SW 1271 (cell line): ENCODE data around the gene RABL6.
"Not testable (repeated sequence)": the region's sequence is repeated elsewhere in the genome, so short reads cannot be mapped to it uniquely, and the experiment has no call there.

Experiments
- DNase-seq, 2 experiments: peaks; one replicate each; lab custom pipeline; 2025; lab: John Stamatoyannopoulos, UW

The RABL6 gene

DNA sequence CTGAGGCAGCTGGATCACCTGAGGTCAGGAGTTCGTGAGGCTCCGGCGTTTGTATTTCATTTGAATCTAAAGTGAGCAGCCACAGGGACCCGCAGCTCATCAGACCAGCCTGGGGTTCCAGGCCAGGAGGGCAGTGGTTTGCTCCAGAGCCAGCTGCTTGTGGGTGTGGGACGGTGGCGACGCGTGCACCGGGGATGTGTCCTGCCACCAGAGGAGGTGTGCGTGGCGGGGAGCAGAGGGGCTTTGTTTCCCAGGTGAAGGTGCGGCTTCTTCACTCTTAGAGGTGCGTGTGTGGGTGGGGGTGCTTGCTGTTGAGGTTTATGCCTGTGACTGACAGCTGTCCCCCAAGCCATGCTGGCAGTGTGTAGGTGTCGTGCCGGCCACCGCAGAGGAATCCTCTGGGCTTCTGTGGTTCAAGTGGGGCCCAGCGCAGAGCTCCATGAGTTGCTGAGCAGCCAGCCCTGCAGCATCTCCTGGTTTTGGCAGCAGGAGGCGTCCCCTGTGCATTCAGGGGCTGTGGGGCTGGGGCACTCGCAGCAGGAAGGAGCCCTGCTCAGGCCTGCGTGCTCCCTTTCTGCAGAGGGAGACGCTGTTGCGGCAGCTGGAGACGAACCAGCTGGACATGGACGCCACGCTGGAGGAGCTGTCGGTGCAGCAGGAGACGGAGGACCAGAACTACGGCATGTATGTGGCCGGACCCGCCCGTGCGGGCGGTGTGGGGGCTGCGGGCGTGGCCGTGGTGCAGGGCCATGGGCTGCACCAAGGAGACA lies 27.6 kb downstream of the RABL6 start:
- DNase-seq: no peak

DNA sequence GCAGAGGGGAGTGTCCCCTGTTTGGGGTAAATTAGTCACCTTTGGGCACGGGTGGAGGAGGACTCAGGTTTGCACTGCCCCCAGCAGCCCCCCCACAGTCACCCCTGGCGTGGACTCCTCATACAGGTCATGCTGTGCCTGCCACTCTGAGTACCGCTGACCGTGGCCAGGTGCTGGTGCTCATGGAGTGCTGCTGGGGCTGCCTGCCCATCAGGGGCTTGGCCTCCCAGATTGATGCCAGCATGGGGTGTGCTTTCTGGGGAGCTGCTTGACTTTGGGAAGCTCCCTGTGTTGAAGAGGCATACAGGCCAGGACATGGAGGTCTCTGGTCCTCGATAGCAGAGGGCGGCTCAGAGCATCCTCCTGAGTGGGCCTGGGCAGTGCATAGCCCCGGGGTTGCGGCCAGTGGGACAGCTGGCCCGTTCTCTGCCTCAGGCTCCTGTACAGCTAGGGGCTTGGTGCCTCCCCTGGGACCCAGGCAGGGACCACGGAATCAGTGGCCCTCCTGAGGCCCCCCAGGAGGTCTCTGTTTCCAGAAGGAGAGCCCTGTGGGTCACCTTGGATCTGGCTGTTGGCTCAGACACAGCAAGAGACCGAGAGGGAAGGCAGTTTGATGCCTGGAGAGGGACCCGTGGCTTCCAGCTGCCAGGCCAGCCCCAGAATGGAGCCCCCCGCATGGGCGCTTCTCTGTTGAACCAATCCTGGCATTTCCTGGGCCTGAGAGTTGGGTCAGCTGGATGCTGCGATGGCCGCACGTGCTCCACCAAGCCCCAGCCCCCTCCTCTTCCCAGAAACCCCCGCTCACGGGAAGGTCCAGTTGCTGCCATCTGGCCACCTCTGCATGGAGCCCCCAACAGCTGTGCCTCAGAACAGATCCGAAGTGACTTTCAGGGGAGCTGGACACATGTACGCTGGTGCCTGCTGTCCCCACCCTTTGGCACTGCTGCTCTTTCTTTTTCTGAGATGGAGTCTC lies 28.5 kb downstream of the RABL6 start:
- DNase-seq: no peak

DNA sequence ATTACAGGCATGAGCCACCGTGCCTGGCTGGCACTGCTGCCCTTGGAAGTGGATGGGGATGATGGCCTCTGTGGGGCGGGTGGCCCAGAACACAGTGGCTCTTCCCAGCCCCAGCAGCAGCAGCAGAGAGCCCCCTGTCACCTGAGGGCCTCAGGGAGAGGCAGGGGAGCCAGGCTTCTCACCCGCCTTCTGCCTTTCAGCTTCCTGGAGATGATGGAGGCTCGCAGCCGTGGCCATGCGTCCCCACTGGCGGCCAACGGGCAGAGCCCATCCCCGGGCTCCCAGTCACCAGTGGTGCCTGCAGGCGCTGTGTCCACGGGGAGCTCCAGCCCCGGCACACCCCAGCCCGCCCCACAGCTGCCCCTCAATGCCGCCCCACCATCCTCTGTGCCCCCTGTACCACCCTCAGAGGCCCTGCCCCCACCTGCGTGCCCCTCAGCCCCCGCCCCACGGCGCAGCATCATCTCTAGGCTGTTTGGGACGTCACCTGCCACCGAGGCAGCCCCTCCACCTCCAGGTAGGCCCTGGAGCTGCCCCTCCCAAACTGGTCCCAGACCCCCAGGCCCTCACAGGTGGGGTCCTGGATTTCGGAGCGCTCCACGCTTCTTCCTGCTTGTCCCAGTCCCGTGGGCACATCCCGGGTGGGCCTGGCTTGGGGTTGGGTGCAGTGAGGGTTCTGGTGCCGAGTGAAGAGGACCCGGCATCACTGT lies 29.6 kb downstream of the RABL6 start:
- DNase-seq: no peak

- not testable (repeated sequence) for DNase-seq
Observed at GRCh38 chr9:136837856-136838277, 30.1 kb downstream of the RABL6 start.

GRCh38 chr9:136838314-136839228 lies 30.8 kb downstream of the RABL6 start:
- DNase-seq: no peak

DNA sequence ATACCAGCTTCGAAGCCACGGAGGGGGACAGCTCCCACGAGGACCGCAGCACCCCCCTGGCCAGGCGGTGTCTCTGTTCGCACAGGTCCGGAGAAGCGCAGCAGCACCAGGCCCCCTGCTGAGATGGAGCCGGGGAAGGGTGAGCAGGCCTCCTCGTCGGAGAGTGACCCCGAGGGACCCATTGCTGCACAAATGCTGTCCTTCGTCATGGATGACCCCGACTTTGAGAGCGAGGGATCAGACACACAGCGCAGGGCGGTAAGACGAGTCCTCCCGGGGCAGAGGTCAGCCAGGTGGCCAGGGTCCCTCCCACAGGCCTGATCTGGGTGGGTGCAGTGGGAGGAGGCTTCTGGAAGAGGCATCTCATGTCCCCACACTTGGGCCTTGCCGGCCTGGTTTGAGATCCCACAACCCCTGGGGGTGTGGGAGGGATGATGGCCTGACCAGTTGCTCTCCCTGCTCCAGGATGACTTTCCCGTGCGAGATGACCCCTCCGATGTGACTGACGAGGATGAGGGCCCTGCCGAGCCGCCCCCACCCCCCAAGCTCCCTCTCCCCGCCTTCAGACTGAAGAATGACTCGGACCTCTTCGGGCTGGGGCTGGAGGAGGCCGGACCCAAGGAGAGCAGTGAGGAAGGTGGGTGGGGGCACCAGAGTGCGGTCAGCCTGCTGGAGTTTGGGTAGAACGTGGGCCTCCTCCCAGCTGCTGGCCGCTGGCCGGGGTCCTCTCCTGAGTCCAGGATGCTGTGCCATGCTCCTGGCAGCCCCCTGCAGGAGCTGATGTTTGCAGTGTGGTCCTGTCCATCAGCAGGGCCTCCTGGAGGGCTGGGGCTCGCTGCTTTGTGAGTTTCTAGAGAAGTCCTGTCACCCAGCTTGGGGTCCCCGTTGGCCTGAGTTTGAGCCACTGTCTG lies 31.7 kb downstream of the RABL6 start:
- DNase-seq: no peak

GRCh38 chr9:136840140-136840876 lies 32.6 kb downstream of the RABL6 start:
- DNase-seq: no peak

DNA sequence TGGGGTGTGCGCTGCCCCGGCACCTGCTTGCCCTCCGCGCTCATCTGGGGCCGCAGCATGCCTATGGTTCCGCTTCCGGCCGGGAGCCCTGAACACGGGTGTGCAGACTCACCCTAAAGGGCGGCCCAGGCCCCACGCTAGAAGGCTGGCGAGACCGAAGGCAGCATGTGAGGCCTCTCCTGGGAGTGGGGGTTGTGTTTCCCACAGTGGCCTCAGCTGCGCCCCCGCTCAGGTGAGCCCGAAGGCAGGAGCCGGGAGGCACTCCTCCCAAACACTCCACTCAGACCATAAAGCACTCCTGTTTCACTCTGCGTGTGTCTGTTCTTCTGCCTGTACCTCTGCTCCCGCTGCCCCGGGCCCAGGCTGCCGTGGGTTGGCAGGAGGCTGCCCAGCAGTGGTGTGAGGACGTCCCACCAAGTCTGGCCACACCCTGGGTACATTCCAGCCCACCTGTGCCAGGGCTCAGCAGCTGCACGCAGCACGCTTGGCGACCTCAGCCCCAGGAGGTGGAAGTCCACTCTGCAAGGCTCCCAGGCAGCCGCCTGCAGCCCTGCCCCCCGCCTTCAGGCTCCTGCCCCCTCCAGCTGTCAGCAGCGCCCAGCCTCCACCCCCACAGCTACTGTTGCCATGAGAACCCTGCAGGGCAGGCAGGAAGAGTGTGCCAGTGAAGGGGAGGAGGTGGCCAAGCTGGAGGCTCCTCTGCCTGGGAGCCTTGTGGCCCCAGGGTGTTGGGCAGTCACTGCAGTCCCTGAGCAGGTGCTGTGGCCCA lies 33.3 kb downstream of the RABL6 start:
- peak in 1 of 2 experiments; percentile 47 for DNase-seq

GRCh38 chr9:136841646-136842379 lies 34.1 kb downstream of the RABL6 start:
- DNase-seq: not testable (repeated sequence)

DNA sequence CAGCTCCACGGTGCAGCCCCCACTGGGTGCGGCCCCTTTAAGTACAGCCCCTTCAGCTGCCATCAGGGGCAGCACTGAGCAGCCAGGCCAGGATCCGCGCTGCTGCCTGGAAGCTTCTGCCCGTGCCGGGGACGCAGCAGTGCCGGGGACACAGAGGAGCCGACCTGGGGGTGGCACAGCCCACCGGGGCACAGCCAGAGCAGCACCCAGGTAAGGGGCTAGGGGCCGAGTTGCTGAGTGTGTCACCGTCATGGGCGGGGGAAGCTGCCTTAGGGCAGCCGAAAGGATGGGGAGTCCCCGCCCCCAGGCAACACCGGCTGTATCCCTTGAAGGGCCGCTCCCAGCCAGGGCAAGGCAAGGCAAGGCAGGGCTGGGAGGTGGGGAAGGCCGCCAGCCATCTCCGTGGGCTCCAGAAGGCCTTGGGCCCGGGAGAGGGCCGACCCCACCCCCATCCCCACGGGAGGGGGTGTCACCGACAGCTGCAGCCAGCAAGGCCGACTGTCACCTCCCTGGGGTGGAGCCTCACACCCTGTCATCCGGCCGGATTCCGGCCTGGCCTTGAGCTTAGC lies 34.7 kb downstream of the RABL6 start, which contains the start of gene AJM1:
AJM1 (plus strand) TSS at position 99 of the 569 bp plus-strand sequence. CDS start 1,937 bp downstream, outside the sequence.
- peak; percentile 33 to 67 for DNase-seq

DNA sequence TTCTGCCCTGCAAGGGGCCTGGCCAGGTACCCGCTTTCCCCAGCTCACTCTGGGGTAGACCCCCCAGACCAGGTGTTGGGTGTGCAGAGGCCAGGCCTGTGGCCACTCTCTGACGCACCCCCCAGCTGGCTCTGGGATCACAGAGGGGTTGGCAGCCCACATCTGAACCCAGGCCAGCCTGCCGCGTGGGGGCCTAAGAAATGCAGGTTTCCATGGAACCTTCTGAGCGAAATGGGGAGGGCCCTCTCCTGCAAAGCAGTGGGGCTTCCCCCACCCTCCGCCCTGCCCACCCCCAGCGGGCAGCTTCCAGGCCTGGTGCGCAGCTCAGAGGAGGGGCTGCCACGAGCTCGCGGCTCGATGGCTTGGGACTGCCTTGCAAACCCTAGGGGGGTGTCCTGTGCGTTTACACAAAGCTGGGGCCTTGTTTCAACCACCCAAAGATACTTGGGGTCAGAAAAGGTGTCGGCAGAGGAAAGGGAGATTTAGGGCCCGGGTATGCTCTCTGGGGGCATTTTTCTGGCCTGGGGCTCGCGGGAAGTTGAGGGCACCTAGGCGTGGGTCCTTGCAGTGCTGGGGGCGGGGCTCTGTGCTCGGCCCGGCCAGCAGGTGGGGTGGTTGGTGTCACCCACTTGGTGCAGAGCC lies 35.5 kb downstream of the RABL6 start:
- not testable (repeated sequence) for DNase-seq

DNA sequence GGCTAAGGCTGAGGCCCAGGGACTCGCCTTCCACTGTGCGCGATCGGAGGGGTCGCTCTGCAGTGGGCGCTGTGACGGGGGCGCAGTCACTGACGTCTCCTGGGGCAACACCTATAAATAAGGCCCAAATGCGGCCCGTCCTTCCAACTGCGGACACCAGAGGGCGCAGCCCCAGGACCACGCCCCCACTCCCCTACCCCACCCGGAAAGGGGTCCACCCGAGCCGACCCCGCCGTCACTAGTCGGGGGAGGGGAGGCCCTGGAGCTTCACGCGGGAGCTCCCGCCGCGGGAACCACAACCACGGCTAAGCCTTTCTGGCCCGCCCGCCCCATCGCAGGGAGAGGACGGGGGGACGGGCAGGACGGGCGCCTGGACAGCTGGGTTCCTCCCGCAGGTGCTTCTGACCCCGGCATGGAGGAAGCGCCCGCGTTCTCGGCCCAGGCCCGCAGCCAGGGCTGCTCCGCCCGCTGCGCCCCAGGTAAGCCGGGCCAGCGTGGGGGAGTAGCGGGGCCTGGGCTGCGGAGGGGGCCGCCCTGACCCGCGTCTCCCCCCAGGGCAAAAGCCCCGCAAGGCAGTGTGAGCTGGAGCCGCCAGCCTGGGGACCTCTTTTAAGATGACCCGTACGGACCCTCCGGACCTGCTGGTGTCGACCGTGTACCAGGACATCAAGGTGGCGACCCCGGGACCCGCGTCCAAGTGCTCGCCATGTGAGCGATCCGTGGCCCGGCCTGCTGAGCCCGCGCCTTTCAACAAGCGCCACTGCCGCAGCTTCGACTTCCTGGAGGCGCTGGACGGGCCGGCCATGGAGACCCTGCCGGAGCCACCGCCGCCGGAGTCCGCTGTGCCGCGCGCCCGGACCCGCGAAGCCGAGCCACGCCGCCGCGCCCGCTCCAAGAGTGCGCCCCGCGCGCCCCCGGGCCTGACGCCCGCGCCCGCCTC lies 36.3 kb downstream of the RABL6 start:
- DNase-seq: not testable (repeated sequence)

- DNase-seq: no peak
Observed at GRCh38 chr9:136844761-136845464, 37.2 kb downstream of the RABL6 start.

- DNase-seq: no peak
Observed at GRCh38 chr9:136845465-136846260, 37.9 kb downstream of the RABL6 start.
